HG02642 (cell line): Measurements from ENCODE around the gene IFITM10.

Experiments used
- ATAC-seq: cut with Tn5 transposase; IDR thresholded peaks from one replicate; pipeline ENCODE4 v1.9.1; 2021; ENCODE audit warnings: mild to moderate bottlenecking; ENCODE audit not compliant: unreplicated experiment, poor library complexity

IFITM10 gene

GRCh38 chr11:1727096-1727690 is 23.2 kb downstream of the IFITM10 start:
- ATAC-seq, result no peak

- no peak for ATAC-seq
Observed at GRCh38 chr11:1719781-1720180, 30.6 kb downstream of the IFITM10 start.

GRCh38 chr11:1718326-1718725 is 32.1 kb downstream of the IFITM10 start:
- no peak for ATAC-seq

GRCh38 chr11:1717745-1718144 is 32.6 kb downstream of the IFITM10 start:
- ATAC-seq, result no peak

GRCh38 chr11:1714908-1715885 is 35.2 kb downstream of the IFITM10 start:
- ATAC-seq, result no peak

- no peak for ATAC-seq
Observed at GRCh38 chr11:1708716-1709115, 41.7 kb downstream of the IFITM10 start.

GRCh38 chr11:1707751-1708150 is 42.6 kb downstream of the IFITM10 start:
- ATAC-seq, result no peak

- no peak for ATAC-seq
Observed at GRCh38 chr11:1706634-1707400, 43.6 kb downstream of the IFITM10 start.

GRCh38 chr11:1705126-1706052 is 45.0 kb downstream of the IFITM10 start:
- no peak for ATAC-seq

- no peak for ATAC-seq
Observed at GRCh38 chr11:1703146-1703545, 47.2 kb downstream of the IFITM10 start.

GRCh38 chr11:1702506-1702905 is 47.9 kb downstream of the IFITM10 start:
- ATAC-seq, result no peak

GRCh38 chr11:1701091-1701807 is 49.1 kb downstream of the IFITM10 start:
- ATAC-seq, result no peak

GRCh38 chr11:1699771-1700170 is 50.6 kb downstream of the IFITM10 start:
- ATAC-seq, result no peak

GRCh38 chr11:1696608-1697570 is 53.5 kb downstream of the IFITM10 start, which contains the start of gene KRTAP5-6:
Gene KRTAP5-6 (plus strand): TSS chr11:1697195. CDS start chr11:1697246, 51 bp downstream.
- no peak for ATAC-seq

GRCh38 chr11:1695548-1696108 is 54.8 kb downstream of the IFITM10 start:
- ATAC-seq, result no peak

GRCh38 chr11:1694846-1695547 is 55.4 kb downstream of the IFITM10 start:
- ATAC-seq, result no peak
